ENCODE results near the gene WDR1. TPM values are rescaled to one million over a fixed set of nuclear protein-coding genes. Genes with fewer than 3 reads are reported as not detected.

Gene WDR1
- total RNA-seq, 2 donors from 2014 or later: 222 to 345 TPM

GRCh38 chr4:10120943-10121567 is 4.5 kb upstream of the WDR1 start:
- H3K27ac Mint-ChIP-seq: no peak overlapping the region

GRCh38 chr4:10119773-10120172 is 3.2 kb upstream of the WDR1 start:
- Mint-ChIP-seq H3K27ac (no peak overlapping the region), H3K9me3 (no peaks in the 10 kb centered on the region), H3K4me1 (peaks cover 62% of the 10 kb centered on the region), H3K4me3 (no peak overlapping the region), H3K36me3 (ENCODE audit: low read depth) (peaks cover 8% of the 10 kb centered on the region), H3K27me3 (ENCODE audit: insufficient read depth) (no peaks in the 10 kb centered on the region)
- H3K27ac ChIP-seq (ENCODE audit: low read depth, low read length): no peak overlapping the region
- WGBS, 2 experiments (ENCODE audit: insufficient coverage in 1 of 2, insufficient read length in 1 of 2): 97 to 100% methylated on average over 6 to 7 of the region's 7 CpGs
- peaks cover 21% of the 10 kb centered on the region for H3K4me1 ChIP-seq (ENCODE audit: control insufficient read depth, insufficient read depth, low read length)
- DNase-seq: no peak
- no peaks in the 10 kb centered on the region for H3K27me3 ChIP-seq (ENCODE audit: control insufficient read depth, insufficient read depth, low read length, poor library complexity, severe bottlenecking)
- H3K9ac ChIP-seq (ENCODE audit: extremely low read depth, low read length, poor library complexity, severe bottlenecking): no peak overlapping the region
- no peak for TF ChIP-seq CTCF (conservative IDR thresholded peaks at IDR 0.05)
- no peak overlapping the region for H3K4me3 ChIP-seq (ENCODE audit: low read length)
- no peaks in the 10 kb centered on the region for H3K9me3 ChIP-seq (ENCODE audit: control insufficient read depth, low read length)
- H3K36me3 ChIP-seq (ENCODE audit: control insufficient read depth, insufficient read depth, low read length): peaks cover 11% of the 10 kb centered on the region

More at GRCh38 chr4:10120943-10121567, 4.5 kb upstream of the WDR1 start:
- H3K36me3 ChIP-seq (ENCODE audit: control insufficient read depth, insufficient read depth, low read length): no peaks in the 10 kb centered on the region
- no peak overlapping the region for H3K27ac ChIP-seq (ENCODE audit: low read depth, low read length)
- no peak for TF ChIP-seq CTCF (conservative IDR thresholded peaks at IDR 0.05)
- no peaks in the 10 kb centered on the region for H3K9me3 ChIP-seq (ENCODE audit: control insufficient read depth, low read length)
- 92 to 93% methylated on average over 8 to 11 of the region's 11 CpGs for WGBS, 2 experiments (ENCODE audit: insufficient coverage in 1 of 2, insufficient read length in 1 of 2)
- peaks cover 17% of the 10 kb centered on the region for H3K4me1 ChIP-seq (ENCODE audit: control insufficient read depth, insufficient read depth, low read length)
- peaks cover 54% of the 10 kb centered on the region for H3K4me1 Mint-ChIP-seq
- no peaks in the 10 kb centered on the region for H3K27me3 Mint-ChIP-seq (ENCODE audit: insufficient read depth)
- no peaks in the 10 kb centered on the region for H3K36me3 Mint-ChIP-seq (ENCODE audit: low read depth)
- no peaks in the 10 kb centered on the region for H3K9me3 Mint-ChIP-seq
- no peak overlapping the region for H3K4me3 ChIP-seq (ENCODE audit: low read length)
- no peak overlapping the region for H3K9ac ChIP-seq (ENCODE audit: extremely low read depth, low read length, poor library complexity, severe bottlenecking)
- no peak for DNase-seq
- no peaks in the 10 kb centered on the region for H3K27me3 ChIP-seq (ENCODE audit: control insufficient read depth, insufficient read depth, low read length, poor library complexity, severe bottlenecking)
- H3K4me3 Mint-ChIP-seq: no peak overlapping the region

GRCh38 chr4:10119278-10119677 is 2.7 kb upstream of the WDR1 start:
- peaks cover 65% of the 10 kb centered on the region for H3K4me1 Mint-ChIP-seq

More at GRCh38 chr4:10119278-10119677, 2.7 kb upstream of the WDR1 start:
- H3K27me3 ChIP-seq (ENCODE audit: control insufficient read depth, insufficient read depth, low read length, poor library complexity, severe bottlenecking): no peaks in the 10 kb centered on the region
- H3K4me3 ChIP-seq (ENCODE audit: low read length): no peak overlapping the region
- Mint-ChIP-seq H3K27me3 (ENCODE audit: insufficient read depth) (no peaks in the 10 kb centered on the region), H3K27ac (no peak overlapping the region), H3K9me3 (no peaks in the 10 kb centered on the region), H3K4me3 (no peak overlapping the region), H3K36me3 (ENCODE audit: low read depth) (peaks cover 13% of the 10 kb centered on the region)
- H3K4me1 ChIP-seq (ENCODE audit: control insufficient read depth, insufficient read depth, low read length): peaks cover 26% of the 10 kb centered on the region
- H3K9me3 ChIP-seq (ENCODE audit: control insufficient read depth, low read length): no peaks in the 10 kb centered on the region
- no peak for TF ChIP-seq CTCF (conservative IDR thresholded peaks at IDR 0.05)
- H3K9ac ChIP-seq (ENCODE audit: extremely low read depth, low read length, poor library complexity, severe bottlenecking): no peak overlapping the region
- peaks cover 16% of the 10 kb centered on the region for H3K36me3 ChIP-seq (ENCODE audit: control insufficient read depth, insufficient read depth, low read length)
- 92 to 95% methylated on average over 8 of the region's 8 CpGs for WGBS, 2 experiments (ENCODE audit: insufficient coverage in 1 of 2, insufficient read length in 1 of 2)
- H3K27ac ChIP-seq (ENCODE audit: low read depth, low read length): no peak overlapping the region
- no peak for DNase-seq
